Endodermal cell (in vitro differentiated cells): Measurements from ENCODE around the gene DHX58. TPM values are rescaled to one million over a fixed set of nuclear protein-coding genes. Genes with fewer than 3 reads are reported as not detected.

ENCODE experiments used
- DNase-seq: peaks from one replicate; pipeline ENCODE4 v3.0.0-alpha.2; 2017
- H3K27ac ChIP-seq: 2 replicates; pipeline ENCODE4 v1.5.1; 2013; ENCODE audit warnings: mild to moderate bottlenecking, low read depth, low read length, moderate library complexity
- H3K27me3 ChIP-seq: 2 replicates; pipeline ENCODE4 v1.6.1; 2013; ENCODE audit warnings: mild to moderate bottlenecking, low read length, moderate library complexity; ENCODE audit not compliant: insufficient read depth, control insufficient read depth, poor library complexity, severe bottlenecking
- H3K36me3 ChIP-seq: 2 replicates; pipeline ENCODE4 v1.7.0; 2013; ENCODE audit warnings: mild to moderate bottlenecking, low read length, moderate library complexity; ENCODE audit not compliant: control insufficient read depth, insufficient read depth
- H3K4me1 ChIP-seq: one replicate; pipeline ENCODE4 v1.7.0; 2013; ENCODE audit warnings: low read length; ENCODE audit not compliant: control insufficient read depth, insufficient read depth
- H3K4me3 ChIP-seq: 2 replicates; pipeline ENCODE4 v1.5.1; 2013; ENCODE audit warnings: mild to moderate bottlenecking, low read length, moderate library complexity
- H3K9ac ChIP-seq: 2 replicates; pipeline ENCODE4 v1.6.1; 2013; ENCODE audit warnings: mild to moderate bottlenecking, low read length, moderate library complexity; ENCODE audit not compliant: poor library complexity, severe bottlenecking; ENCODE audit errors: extremely low read depth
- H3K9me3 ChIP-seq: 2 replicates; pipeline ENCODE4 v1.6.1; 2013; ENCODE audit warnings: mild to moderate bottlenecking, low read length, moderate library complexity; ENCODE audit not compliant: control insufficient read depth
- H3K27ac Mint-ChIP-seq: 2 replicates; pipeline ENCODE4 v1.8.0; 2020; ENCODE audit warnings: mixed read lengths
- H3K27me3 Mint-ChIP-seq: 2 replicates; pipeline ENCODE4 v1.8.0; 2021; ENCODE audit warnings: mild to moderate bottlenecking, mixed read lengths; ENCODE audit not compliant: insufficient read depth
- H3K36me3 Mint-ChIP-seq: 2 replicates; pipeline ENCODE4 v1.8.0; 2020; ENCODE audit warnings: low read depth, mixed read lengths
- H3K4me1 Mint-ChIP-seq: 2 replicates; pipeline ENCODE4 v1.8.0; 2020; ENCODE audit warnings: mixed read lengths
- H3K4me3 Mint-ChIP-seq: 2 replicates; pipeline ENCODE4 v1.8.0; 2020; ENCODE audit warnings: mild to moderate bottlenecking, moderate library complexity, mixed read lengths
- H3K9me3 Mint-ChIP-seq: 2 replicates; pipeline ENCODE4 v1.8.0; 2020; ENCODE audit warnings: mild to moderate bottlenecking, mixed read lengths
- CTCF ChIP-seq: fragments of 200-600 bp; sonication (generic); conservative IDR thresholded peaks from 2 replicates; pipeline ENCODE4 v1.5.0; 2021; ENCODE audit warnings: antibody characterized with exemption, mild to moderate bottlenecking
- WGBS, 2 experiments: methylation state at CpG; one replicate each; pipeline versions ENCODE4 v1.1.5 to v1.1.7; 2013; ENCODE audit warnings: missing lambda C conversion rate in 2 of 2, mixed read lengths in 1 of 2; ENCODE audit not compliant: insufficient coverage in 1 of 2, insufficient read length in 1 of 2; 5-methylcytosine and 5-hydroxymethylcytosine counted together
- total RNA-seq, 2 donors: library from RNA; stranded (reverse); fragmentation: NEBNext Ultra II Directional in 1 of 2; extraction: Animal tissue kit (Norgen Biotek cat#: 25700) in 1 of 2; gene quantifications; 2 replicates in 1 of 2; 3 replicates in 1 of 2; pipeline ENCODE4 v1.2.1, GENCODE V29; 2021

Gene DHX58
- total RNA-seq, 2 donors from 2014 or later: 0.38 to 0.48 TPM

GRCh38 chr17:42117397-42118125 lies 5.0 kb upstream of the DHX58 start:
- H3K4me1 ChIP-seq: no peaks in the 10 kb centered on the region
- H3K4me3 Mint-ChIP-seq: no peak overlapping the region
- H3K4me3 ChIP-seq: no peak overlapping the region

GRCh38 chr17:42116705-42117396 lies 4.3 kb upstream of the DHX58 start:
- DNase-seq: peak; percentile 97
- WGBS, 2 experiments: 56 to 60% methylated on average over 14 to 18 of the region's 18 CpGs
- no peaks in the 10 kb centered on the region for H3K9me3 Mint-ChIP-seq
- TF ChIP-seq CTCF: peak; percentile 90
- no peak overlapping the region for H3K27ac ChIP-seq
- peaks cover 28% of the 10 kb centered on the region for H3K36me3 Mint-ChIP-seq
- H3K36me3 ChIP-seq: peaks cover 21% of the 10 kb centered on the region
- no peaks in the 10 kb centered on the region for H3K4me1 Mint-ChIP-seq
- no peak overlapping the region for H3K4me3 Mint-ChIP-seq
- no peak overlapping the region for H3K9ac ChIP-seq
- no peak overlapping the region for H3K4me3 ChIP-seq
- peak overlapping the region; percentile 64 for H3K27ac Mint-ChIP-seq
- no peaks in the 10 kb centered on the region for H3K27me3 Mint-ChIP-seq
- H3K4me1 ChIP-seq: no peaks in the 10 kb centered on the region
- no peaks in the 10 kb centered on the region for H3K27me3 ChIP-seq
- H3K9me3 ChIP-seq: no peaks in the 10 kb centered on the region

More at GRCh38 chr17:42117397-42118125, 5.0 kb upstream of the DHX58 start:
- whole genome bisulfite sequencing, 2 experiments: 94 to 95% methylated on average over 14 to 30 of the region's 30 CpGs
- DNase-seq: no peak
- Mint-ChIP-seq H3K27ac (peak overlapping the region; percentile 35), H3K27me3 (no peaks in the 10 kb centered on the region), H3K9me3 (no peaks in the 10 kb centered on the region), H3K4me1 (peaks cover 5% of the 10 kb centered on the region), H3K36me3 (peaks cover 28% of the 10 kb centered on the region)
- H3K9ac ChIP-seq: no peak overlapping the region
- H3K27ac ChIP-seq: no peak overlapping the region
- H3K9me3 ChIP-seq: no peaks in the 10 kb centered on the region
- no peak for TF ChIP-seq CTCF
- H3K27me3 ChIP-seq: no peaks in the 10 kb centered on the region
- H3K36me3 ChIP-seq: peaks cover 21% of the 10 kb centered on the region

- no peaks in the 10 kb centered on the region for H3K27me3 ChIP-seq
- no peak for TF ChIP-seq CTCF
- H3K27ac ChIP-seq: no peak overlapping the region
- DNase-seq: no peak
- H3K9me3 ChIP-seq: no peaks in the 10 kb centered on the region
- peaks cover 21% of the 10 kb centered on the region for H3K36me3 ChIP-seq
- H3K4me1 Mint-ChIP-seq: no peaks in the 10 kb centered on the region
- H3K27me3 Mint-ChIP-seq: no peaks in the 10 kb centered on the region
- no peak overlapping the region for H3K4me3 Mint-ChIP-seq
- no peak overlapping the region for H3K4me3 ChIP-seq
- WGBS, 2 experiments: 93 to 100% methylated on average over 1 to 6 of the region's 9 CpGs
- no peaks in the 10 kb centered on the region for H3K9me3 Mint-ChIP-seq
- peaks cover 28% of the 10 kb centered on the region for H3K36me3 Mint-ChIP-seq
- no peaks in the 10 kb centered on the region for H3K4me1 ChIP-seq
- no peak overlapping the region for H3K9ac ChIP-seq
- H3K27ac Mint-ChIP-seq: no peak overlapping the region
These were observed 1.6 kb upstream of the DHX58 start for GRCh38 chr17:42114118-42114517.
